Hepatocyte (in vitro differentiated cells): Measurements from ENCODE around the gene BAHCC1.

ENCODE experiments used
- EZH2 ChIP-seq: fragments of 200-600 bp; sonication (generic); IDR thresholded peaks from 2 replicates; pipeline ENCODE4 v1.6.1; 2016; ENCODE audit warnings: antibody characterized with exemption, mild to moderate bottlenecking, borderline replicate concordance
- EZH2phosphoT487 ChIP-seq: fragments of 200-600 bp; sonication (generic); IDR thresholded peaks from one replicate; pipeline ENCODE4 v1.6.1; 2018; ENCODE audit warnings: antibody characterized with exemption, mild to moderate bottlenecking, low read depth, moderate library complexity; ENCODE audit not compliant: unreplicated experiment, severe bottlenecking
- TF ChIP-seq, protein P1 (sequence below): fragments of 200-600 bp; sonication (generic); IDR thresholded peaks from 2 replicates; pipeline ENCODE4 v1.5.1; 2016; ENCODE audit warnings: antibody characterized with exemption, mild to moderate bottlenecking; ENCODE audit not compliant: poor library complexity

DNA sequence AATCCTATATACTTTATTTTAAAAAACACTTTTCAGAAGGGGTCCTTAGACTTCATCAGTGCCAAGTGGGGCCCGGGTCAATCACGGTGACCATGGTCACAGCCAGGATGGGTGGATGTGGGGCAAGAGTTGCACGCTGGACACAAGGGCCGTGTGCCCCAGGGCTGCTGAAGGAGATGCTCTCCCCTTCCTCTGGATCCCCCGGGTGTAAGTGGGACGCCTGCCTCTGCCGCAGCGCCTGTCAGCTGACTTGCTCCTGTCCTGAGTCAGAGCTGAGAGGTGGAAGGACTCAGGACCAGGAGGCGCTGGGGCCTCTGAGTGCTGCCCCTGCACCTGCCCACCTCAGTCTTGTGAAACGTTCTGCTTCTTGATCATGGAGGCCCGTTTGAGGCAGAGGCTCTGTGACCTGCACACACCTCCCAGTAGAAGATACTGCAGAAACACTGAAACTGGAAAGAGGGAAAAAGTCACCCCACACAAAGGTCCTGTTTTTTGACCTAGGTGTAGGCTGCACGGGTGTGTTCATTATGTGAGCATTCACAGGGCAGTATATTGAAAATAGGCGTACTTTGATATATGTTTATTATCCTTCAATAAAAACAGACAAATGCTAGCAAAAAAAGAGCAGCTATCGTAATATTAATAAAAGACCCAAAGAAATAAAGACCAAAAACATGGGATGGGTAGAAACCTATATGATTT lies 40.9 kb upstream of the BAHCC1 start:
- TF ChIP-seq, protein P1, sequence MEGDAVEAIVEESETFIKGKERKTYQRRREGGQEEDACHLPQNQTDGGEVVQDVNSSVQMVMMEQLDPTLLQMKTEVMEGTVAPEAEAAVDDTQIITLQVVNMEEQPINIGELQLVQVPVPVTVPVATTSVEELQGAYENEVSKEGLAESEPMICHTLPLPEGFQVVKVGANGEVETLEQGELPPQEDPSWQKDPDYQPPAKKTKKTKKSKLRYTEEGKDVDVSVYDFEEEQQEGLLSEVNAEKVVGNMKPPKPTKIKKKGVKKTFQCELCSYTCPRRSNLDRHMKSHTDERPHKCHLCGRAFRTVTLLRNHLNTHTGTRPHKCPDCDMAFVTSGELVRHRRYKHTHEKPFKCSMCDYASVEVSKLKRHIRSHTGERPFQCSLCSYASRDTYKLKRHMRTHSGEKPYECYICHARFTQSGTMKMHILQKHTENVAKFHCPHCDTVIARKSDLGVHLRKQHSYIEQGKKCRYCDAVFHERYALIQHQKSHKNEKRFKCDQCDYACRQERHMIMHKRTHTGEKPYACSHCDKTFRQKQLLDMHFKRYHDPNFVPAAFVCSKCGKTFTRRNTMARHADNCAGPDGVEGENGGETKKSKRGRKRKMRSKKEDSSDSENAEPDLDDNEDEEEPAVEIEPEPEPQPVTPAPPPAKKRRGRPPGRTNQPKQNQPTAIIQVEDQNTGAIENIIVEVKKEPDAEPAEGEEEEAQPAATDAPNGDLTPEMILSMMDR, result no peak
- TF ChIP-seq EZH2, result no peak
- no peak for TF ChIP-seq EZH2phosphoT487
